GM23338 (cell line): ENCODE results near the gene ZNF318.

Experiments
- CREB1 ChIP-seq: fragments of 250-450 bp; sonication (Bioruptor Pico); IDR thresholded peaks from 2 replicates; pipeline ENCODE4 v1.5.0; 2020; ENCODE audit warnings: low read depth, mild to moderate bottlenecking, moderate library complexity
- CTCF ChIP-seq, 2 experiments: fragments of 200-600 bp in 1 of 2; sonication (generic) in 1 of 2; conservative IDR thresholded peaks; 2 replicates each; pipeline versions ENCODE4 v1.5.1 to v1.6.1; 2016 to 2017; ENCODE audit warnings: antibody characterized with exemption in 2 of 2, low read depth in 2 of 2, mild to moderate bottlenecking in 2 of 2, moderate library complexity in 1 of 2
- EZH2 ChIP-seq: fragments of 200-600 bp; sonication (generic); IDR thresholded peaks from one replicate; pipeline ENCODE4 v1.8.0; 2017; ENCODE audit warnings: antibody characterized with exemption, mild to moderate bottlenecking, low read depth; ENCODE audit not compliant: unreplicated experiment
- EZH2phosphoT487 ChIP-seq: fragments of 200-600 bp; sonication (generic); IDR thresholded peaks from one replicate; pipeline ENCODE4 v1.8.1; 2018; ENCODE audit warnings: antibody characterized with exemption; ENCODE audit not compliant: unreplicated experiment
- JUNB ChIP-seq: IDR thresholded peaks from one replicate; pipeline ENCODE4 v1.6.1; 2016; ENCODE audit warnings: antibody characterized with exemption; ENCODE audit not compliant: unreplicated experiment
- NANOG ChIP-seq: IDR thresholded peaks from 2 replicates; pipeline ENCODE4 v1.6.1; 2016; ENCODE audit warnings: antibody characterized with exemption, borderline replicate concordance
- POLR2AphosphoS5 ChIP-seq: IDR thresholded peaks from 2 replicates; pipeline ENCODE4 v1.6.1; 2016; ENCODE audit warnings: antibody characterized with exemption, low read depth
- REST ChIP-seq: IDR thresholded peaks from one replicate; pipeline ENCODE4 v1.6.1; 2018; ENCODE audit warnings: antibody characterized with exemption; ENCODE audit not compliant: unreplicated experiment
- STAT1 ChIP-seq: IDR thresholded peaks from one replicate; pipeline ENCODE4 v1.6.1; 2016; ENCODE audit warnings: antibody characterized with exemption; ENCODE audit not compliant: unreplicated experiment
- ZNF114 ChIP-seq: fragments of 250-450 bp; sonication (Bioruptor Pico); IDR thresholded peaks from 2 replicates; pipeline ENCODE4 v1.5.0; 2020; ENCODE audit warnings: mild to moderate bottlenecking, moderate library complexity
- TF ChIP-seq, protein P1 (sequence below): IDR thresholded peaks from 2 replicates; pipeline ENCODE4 v1.6.1; 2016; ENCODE audit warnings: antibody characterized with exemption
- TF ChIP-seq, protein P2 (sequence below): fragments of 250-450 bp; sonication (Bioruptor Pico); IDR thresholded peaks from 2 replicates; pipeline ENCODE4 v1.5.0; 2020; ENCODE audit warnings: mild to moderate bottlenecking, moderate library complexity

DNA sequence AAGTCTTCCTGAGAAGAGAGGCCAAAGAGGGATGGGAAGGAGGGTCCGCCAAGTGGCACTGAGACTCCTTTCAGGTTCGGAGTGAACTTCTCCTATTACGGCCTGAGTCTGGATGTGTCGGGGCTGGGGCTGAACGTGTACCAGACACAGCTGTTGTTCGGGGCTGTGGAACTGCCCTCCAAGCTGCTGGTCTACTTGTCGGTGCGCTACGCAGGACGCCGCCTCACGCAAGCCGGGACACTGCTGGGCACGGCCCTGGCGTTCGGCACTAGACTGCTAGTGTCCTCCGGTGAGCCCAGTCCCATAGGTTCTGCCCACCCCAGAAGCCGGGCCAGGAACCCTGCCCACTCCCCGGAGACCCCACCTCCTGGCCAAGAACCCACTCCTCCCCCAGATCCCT lies 67.3 kb downstream of the ZNF318 start:
- TF ChIP-seq CTCF (conservative IDR thresholded peaks at IDR 0.05; ENCODE audit: low read depth in 2 of 2) (no peak), REST (no peak), EZH2 (no peak), EZH2phosphoT487 (no peak), POLR2AphosphoS5 (no peak), ZNF114 (CRISPR knock-in tag) (no peak), CREB1 (no peak), JUNB (no peak), NANOG (no peak), STAT1 (no peak)
- TF ChIP-seq, protein P1, sequence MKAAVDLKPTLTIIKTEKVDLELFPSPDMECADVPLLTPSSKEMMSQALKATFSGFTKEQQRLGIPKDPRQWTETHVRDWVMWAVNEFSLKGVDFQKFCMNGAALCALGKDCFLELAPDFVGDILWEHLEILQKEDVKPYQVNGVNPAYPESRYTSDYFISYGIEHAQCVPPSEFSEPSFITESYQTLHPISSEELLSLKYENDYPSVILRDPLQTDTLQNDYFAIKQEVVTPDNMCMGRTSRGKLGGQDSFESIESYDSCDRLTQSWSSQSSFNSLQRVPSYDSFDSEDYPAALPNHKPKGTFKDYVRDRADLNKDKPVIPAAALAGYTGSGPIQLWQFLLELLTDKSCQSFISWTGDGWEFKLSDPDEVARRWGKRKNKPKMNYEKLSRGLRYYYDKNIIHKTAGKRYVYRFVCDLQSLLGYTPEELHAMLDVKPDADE: no peak
- TF ChIP-seq, protein P2, sequence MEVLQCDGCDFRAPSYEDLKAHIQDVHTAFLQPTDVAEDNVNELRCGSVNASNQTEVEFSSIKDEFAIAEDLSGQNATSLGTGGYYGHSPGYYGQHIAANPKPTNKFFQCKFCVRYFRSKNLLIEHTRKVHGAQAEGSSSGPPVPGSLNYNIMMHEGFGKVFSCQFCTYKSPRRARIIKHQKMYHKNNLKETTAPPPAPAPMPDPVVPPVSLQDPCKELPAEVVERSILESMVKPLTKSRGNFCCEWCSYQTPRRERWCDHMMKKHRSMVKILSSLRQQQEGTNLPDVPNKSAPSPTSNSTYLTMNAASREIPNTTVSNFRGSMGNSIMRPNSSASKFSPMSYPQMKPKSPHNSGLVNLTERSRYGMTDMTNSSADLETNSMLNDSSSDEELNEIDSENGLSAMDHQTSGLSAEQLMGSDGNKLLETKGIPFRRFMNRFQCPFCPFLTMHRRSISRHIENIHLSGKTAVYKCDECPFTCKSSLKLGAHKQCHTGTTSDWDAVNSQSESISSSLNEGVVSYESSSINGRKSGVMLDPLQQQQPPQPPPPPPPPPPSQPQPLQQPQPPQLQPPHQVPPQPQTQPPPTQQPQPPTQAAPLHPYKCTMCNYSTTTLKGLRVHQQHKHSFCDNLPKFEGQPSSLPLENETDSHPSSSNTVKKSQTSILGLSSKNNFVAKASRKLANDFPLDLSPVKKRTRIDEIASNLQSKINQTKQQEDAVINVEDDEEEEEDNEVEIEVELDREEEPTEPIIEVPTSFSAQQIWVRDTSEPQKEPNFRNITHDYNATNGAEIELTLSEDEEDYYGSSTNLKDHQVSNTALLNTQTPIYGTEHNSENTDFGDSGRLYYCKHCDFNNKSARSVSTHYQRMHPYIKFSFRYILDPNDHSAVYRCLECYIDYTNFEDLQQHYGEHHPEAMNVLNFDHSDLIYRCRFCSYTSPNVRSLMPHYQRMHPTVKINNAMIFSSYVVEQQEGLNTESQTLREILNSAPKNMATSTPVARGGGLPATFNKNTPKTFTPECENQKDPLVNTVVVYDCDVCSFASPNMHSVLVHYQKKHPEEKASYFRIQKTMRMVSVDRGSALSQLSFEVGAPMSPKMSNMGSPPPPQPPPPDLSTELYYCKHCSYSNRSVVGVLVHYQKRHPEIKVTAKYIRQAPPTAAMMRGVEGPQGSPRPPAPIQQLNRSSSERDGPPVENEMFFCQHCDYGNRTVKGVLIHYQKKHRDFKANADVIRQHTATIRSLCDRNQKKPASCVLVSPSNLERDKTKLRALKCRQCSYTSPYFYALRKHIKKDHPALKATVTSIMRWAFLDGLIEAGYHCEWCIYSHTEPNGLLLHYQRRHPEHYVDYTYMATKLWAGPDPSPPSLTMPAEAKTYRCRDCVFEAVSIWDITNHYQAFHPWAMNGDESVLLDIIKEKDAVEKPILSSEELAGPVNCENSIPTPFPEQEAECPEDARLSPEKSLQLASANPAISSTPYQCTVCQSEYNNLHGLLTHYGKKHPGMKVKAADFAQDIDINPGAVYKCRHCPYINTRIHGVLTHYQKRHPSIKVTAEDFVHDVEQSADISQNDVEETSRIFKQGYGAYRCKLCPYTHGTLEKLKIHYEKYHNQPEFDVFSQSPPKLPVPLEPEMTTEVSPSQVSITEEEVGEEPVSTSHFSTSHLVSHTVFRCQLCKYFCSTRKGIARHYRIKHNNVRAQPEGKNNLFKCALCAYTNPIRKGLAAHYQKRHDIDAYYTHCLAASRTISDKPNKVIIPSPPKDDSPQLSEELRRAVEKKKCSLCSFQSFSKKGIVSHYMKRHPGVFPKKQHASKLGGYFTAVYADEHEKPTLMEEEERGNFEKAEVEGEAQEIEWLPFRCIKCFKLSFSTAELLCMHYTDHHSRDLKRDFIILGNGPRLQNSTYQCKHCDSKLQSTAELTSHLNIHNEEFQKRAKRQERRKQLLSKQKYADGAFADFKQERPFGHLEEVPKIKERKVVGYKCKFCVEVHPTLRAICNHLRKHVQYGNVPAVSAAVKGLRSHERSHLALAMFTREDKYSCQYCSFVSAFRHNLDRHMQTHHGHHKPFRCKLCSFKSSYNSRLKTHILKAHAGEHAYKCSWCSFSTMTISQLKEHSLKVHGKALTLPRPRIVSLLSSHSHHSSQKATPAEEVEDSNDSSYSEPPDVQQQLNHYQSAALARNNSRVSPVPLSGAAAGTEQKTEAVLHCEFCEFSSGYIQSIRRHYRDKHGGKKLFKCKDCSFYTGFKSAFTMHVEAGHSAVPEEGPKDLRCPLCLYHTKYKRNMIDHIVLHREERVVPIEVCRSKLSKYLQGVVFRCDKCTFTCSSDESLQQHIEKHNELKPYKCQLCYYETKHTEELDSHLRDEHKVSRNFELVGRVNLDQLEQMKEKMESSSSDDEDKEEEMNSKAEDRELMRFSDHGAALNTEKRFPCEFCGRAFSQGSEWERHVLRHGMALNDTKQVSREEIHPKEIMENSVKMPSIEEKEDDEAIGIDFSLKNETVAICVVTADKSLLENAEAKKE (CRISPR knock-in tag): no peak
